ENCODE measurements around the gene KRT9. TPM values are rescaled to one million over a fixed set of nuclear protein-coding genes. Genes with fewer than 3 reads are reported as not detected.

Gene KRT9
- total RNA-seq, 1 experiment from 2014 or later, result 0.21 TPM

DNA sequence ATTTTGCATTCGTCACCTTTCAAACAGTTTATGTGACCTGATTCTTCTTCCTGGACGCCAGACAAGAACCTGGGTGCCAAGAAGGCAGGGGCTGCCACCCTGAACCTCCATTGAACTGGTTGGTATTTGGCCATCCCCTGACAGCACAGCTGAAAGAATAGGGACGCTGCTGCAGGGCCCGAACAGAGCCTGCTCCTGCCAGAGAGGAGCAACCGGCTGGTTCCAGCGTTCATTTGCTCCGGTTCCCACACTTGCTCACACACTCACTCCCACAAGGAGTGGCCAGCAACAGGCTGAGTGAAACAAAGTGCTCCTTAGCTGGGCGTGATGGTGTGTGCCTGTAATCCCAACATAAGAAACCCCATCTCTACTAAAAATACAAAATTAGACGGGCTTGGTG lies 14.9 kb downstream of the KRT9 start:
- TF ChIP-seq, protein P1, sequence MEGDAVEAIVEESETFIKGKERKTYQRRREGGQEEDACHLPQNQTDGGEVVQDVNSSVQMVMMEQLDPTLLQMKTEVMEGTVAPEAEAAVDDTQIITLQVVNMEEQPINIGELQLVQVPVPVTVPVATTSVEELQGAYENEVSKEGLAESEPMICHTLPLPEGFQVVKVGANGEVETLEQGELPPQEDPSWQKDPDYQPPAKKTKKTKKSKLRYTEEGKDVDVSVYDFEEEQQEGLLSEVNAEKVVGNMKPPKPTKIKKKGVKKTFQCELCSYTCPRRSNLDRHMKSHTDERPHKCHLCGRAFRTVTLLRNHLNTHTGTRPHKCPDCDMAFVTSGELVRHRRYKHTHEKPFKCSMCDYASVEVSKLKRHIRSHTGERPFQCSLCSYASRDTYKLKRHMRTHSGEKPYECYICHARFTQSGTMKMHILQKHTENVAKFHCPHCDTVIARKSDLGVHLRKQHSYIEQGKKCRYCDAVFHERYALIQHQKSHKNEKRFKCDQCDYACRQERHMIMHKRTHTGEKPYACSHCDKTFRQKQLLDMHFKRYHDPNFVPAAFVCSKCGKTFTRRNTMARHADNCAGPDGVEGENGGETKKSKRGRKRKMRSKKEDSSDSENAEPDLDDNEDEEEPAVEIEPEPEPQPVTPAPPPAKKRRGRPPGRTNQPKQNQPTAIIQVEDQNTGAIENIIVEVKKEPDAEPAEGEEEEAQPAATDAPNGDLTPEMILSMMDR (IDR thresholded peaks at IDR 0.05; ENCODE audit: unreplicated experiment), result no peak
- BruUV-seq (replicated peaks), result no TSS peak
- ChIA-PET CTCF (interaction anchor here (0.7 to 22.4 kb wide), 6 partner anchors 8 to 108 kb away, joined by 3 to 415 read pairs (median 8); partner anchors contain the start of gene KRT15), POLR2A (interaction anchor here (0.6 kb wide), 1 partner anchor 62 kb away, joined by 4 read pairs; no protein-coding TSS in a partner anchor)
- Mint-ChIP-seq H3K9me3 (ENCODE audit: unreplicated experiment) (no peaks in the 10 kb centered on the region), H3K27ac (ENCODE audit: low read depth, unreplicated experiment) (no peak overlapping the region), H3K27me3 (ENCODE audit: insufficient read depth, unreplicated experiment) (no peaks in the 10 kb centered on the region), H3K4me3 (ENCODE audit: unreplicated experiment) (no peak overlapping the region), H3K4me1 (ENCODE audit: insufficient read depth, unreplicated experiment) (peaks cover 19% of the 10 kb centered on the region), H3K36me3 (ENCODE audit: insufficient read depth, unreplicated experiment) (peaks cover 4% of the 10 kb centered on the region)
- intact Hi-C loops (cut with micrococcal nuclease), result no loop called here
- no peak for DNase-seq (ENCODE audit: unreplicated experiment)

- intact Hi-C loops (cut with micrococcal nuclease), result no loop called here
- peaks cover 19% of the 10 kb centered on the region for H3K4me1 Mint-ChIP-seq (ENCODE audit: insufficient read depth, unreplicated experiment)
- no peak overlapping the region for H3K4me3 Mint-ChIP-seq (ENCODE audit: unreplicated experiment)
- no peak overlapping the region for H3K27ac Mint-ChIP-seq (ENCODE audit: low read depth, unreplicated experiment)
- no TSS peak for BruUV-seq (replicated peaks)
- TF ChIP-seq, protein P1 (IDR thresholded peaks at IDR 0.05; ENCODE audit: unreplicated experiment), result no peak
- CTCF ChIA-PET, result interaction anchor here (22.4 kb wide), 1 partner anchor 109 kb away, joined by 415 read pairs; no protein-coding TSS in a partner anchor
- H3K9me3 Mint-ChIP-seq (ENCODE audit: unreplicated experiment), result no peaks in the 10 kb centered on the region
- no peak for DNase-seq (ENCODE audit: unreplicated experiment)
- POLR2A ChIA-PET, result interaction anchor here (0.6 kb wide), 1 partner anchor 63 kb away, joined by 4 read pairs; no protein-coding TSS in a partner anchor
- peaks cover 4% of the 10 kb centered on the region for H3K36me3 Mint-ChIP-seq (ENCODE audit: insufficient read depth, unreplicated experiment)
- H3K27me3 Mint-ChIP-seq (ENCODE audit: insufficient read depth, unreplicated experiment), result no peaks in the 10 kb centered on the region
Measured at GRCh38 chr17:41556306-41556705, 15.6 kb downstream of the KRT9 start.

DNA sequence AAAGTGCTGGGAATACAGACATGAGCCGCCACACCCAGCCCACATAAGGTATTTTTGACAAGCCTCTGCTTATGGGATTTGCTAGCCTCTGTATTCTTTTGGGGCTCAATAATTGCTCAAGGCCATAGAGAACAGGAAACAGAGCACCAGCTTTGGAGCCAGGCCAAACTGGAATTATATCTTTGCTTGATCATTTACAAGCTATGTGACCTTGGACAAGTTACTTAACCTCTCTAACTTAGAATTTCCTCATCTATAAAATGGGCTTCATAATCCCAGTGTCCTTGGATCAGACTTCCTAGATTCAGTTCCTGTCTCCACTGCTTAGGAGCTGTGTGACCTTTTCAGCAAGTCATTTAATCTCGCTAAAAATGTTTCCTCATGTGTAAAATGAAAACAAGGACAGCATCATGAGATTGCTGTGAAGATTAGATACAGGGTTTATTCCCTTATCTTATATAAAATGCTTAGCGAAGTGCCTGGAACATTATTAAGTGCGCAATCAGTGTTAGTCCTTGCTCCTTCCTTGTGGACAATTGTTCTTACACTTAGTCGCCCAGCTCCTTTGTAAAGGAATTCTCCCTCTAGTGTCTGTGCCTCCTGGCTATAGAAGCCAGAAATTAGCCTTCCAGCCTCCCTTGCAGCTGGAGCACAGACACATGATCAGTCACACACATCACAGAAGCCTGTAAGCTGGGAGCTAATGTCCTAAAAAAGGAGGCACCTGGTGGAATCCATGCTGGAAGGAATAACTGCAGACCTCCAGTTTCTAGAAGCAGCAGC lies 16.6 kb downstream of the KRT9 start:
- POLR2A ChIA-PET, result interaction anchor here (0.9 to 1.7 kb wide), 2 partner anchors 57 to 87 kb away, joined by 4 to 5 read pairs; partner anchors contain the start of gene KRT16
- TF ChIP-seq, protein P1 (IDR thresholded peaks at IDR 0.05; ENCODE audit: unreplicated experiment), result no peak
- no TSS peak for BruUV-seq (replicated peaks)
- peaks cover 4% of the 10 kb centered on the region for H3K36me3 Mint-ChIP-seq (ENCODE audit: insufficient read depth, unreplicated experiment)
- no peak overlapping the region for H3K4me3 Mint-ChIP-seq (ENCODE audit: unreplicated experiment)
- DNase-seq (ENCODE audit: unreplicated experiment), result peak; percentile 38
- intact Hi-C loops (cut with micrococcal nuclease), result no loop called here
- CTCF ChIA-PET, result interaction anchor here (0.6 to 22.4 kb wide), 5 partner anchors 10 to 966 kb away, joined by 3 to 415 read pairs (median 3); no protein-coding TSS in a partner anchor
- no peaks in the 10 kb centered on the region for H3K27me3 Mint-ChIP-seq (ENCODE audit: insufficient read depth, unreplicated experiment)
- peaks cover 19% of the 10 kb centered on the region for H3K4me1 Mint-ChIP-seq (ENCODE audit: insufficient read depth, unreplicated experiment)
- H3K9me3 Mint-ChIP-seq (ENCODE audit: unreplicated experiment), result no peaks in the 10 kb centered on the region
- no peak overlapping the region for H3K27ac Mint-ChIP-seq (ENCODE audit: low read depth, unreplicated experiment)

GRCh38 chr17:41553987-41554680 lies 17.7 kb downstream of the KRT9 start:
- H3K27me3 Mint-ChIP-seq (ENCODE audit: insufficient read depth, unreplicated experiment), result no peaks in the 10 kb centered on the region
- peaks cover 4% of the 10 kb centered on the region for H3K36me3 Mint-ChIP-seq (ENCODE audit: insufficient read depth, unreplicated experiment)
- no TSS peak for BruUV-seq (replicated peaks)

More at GRCh38 chr17:41553987-41554680, 17.7 kb downstream of the KRT9 start:
- TF ChIP-seq, protein P1 (IDR thresholded peaks at IDR 0.05; ENCODE audit: unreplicated experiment), result no peak
- H3K9me3 Mint-ChIP-seq (ENCODE audit: unreplicated experiment), result no peaks in the 10 kb centered on the region
- peaks cover 24% of the 10 kb centered on the region for H3K4me1 Mint-ChIP-seq (ENCODE audit: insufficient read depth, unreplicated experiment)
- CTCF ChIA-PET, result interaction anchor here (0.5 to 22.4 kb wide), 3 partner anchors 25 to 111 kb away, joined by 6 to 415 read pairs (median 218); no protein-coding TSS in a partner anchor
- no peak overlapping the region for H3K27ac Mint-ChIP-seq (ENCODE audit: low read depth, unreplicated experiment)
- POLR2A ChIA-PET, result interaction anchor here (1.2 to 1.7 kb wide), 2 partner anchors 59 to 97 kb away, joined by 3 to 4 read pairs; partner anchors contain the start of gene KRT16
- no peak for DNase-seq (ENCODE audit: unreplicated experiment)
- intact Hi-C loops (cut with micrococcal nuclease), result no loop called here
- H3K4me3 Mint-ChIP-seq (ENCODE audit: unreplicated experiment), result no peak overlapping the region

All from MCF 10A (cell line).